Stimulated activated CD8-positive, alpha-beta memory T cell treated with anti-CD3 and anti-CD28 coated beads, Interleukin-12 subunit alpha, Interleukin-12 subunit beta, amount 100 ng/mL, for 1 hour (primary cell): Measurements from ENCODE around the gene P2RY2.

Experiments
- DNase-seq: peaks from one replicate; pipeline ENCODE4 v3.0.0-alpha.2; 2020; ENCODE audit warnings: low read depth

P2RY2 gene

DNA sequence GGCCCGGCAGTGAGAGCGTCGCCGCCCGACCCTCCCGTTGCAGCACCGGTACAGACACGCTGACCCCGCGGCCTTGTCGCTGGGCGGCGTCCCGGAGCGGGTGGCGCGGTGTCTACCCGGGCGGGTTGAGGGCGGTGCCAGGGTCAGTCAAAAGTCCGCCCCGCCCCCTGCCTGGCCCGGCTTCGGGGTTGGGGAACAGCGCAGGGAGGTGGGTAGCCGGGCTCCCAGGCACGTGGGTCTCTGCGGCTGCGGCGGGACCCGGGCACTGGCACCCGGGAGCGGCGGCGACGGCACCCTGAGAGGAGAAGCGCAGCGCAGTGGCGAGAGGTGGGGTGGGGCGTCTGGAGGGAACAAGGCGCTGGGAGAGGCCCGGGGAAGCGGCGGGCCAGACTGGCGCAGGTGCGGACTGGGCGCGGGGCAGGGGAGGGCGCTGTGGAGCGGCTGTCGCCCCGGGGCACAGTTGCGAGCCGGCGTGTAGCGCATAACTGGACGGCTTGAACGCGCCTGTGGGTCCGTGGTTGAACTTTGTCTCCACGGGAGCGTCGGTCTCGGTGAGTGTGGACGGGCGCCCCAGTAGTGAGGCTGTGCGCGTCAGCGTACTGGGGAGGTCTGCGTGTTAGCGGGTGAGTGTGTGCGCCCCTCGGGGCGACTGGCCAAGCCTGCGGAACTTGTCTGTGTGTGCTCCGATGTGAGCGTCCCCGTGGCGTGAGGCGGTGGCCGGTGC is at the start of gene P2RY2:
Gene P2RY2 (plus strand): TSS at position 176 of the 724 bp plus-strand sequence. CDS start 15,879 bp downstream, outside the sequence.
- no peak for DNase-seq

DNA sequence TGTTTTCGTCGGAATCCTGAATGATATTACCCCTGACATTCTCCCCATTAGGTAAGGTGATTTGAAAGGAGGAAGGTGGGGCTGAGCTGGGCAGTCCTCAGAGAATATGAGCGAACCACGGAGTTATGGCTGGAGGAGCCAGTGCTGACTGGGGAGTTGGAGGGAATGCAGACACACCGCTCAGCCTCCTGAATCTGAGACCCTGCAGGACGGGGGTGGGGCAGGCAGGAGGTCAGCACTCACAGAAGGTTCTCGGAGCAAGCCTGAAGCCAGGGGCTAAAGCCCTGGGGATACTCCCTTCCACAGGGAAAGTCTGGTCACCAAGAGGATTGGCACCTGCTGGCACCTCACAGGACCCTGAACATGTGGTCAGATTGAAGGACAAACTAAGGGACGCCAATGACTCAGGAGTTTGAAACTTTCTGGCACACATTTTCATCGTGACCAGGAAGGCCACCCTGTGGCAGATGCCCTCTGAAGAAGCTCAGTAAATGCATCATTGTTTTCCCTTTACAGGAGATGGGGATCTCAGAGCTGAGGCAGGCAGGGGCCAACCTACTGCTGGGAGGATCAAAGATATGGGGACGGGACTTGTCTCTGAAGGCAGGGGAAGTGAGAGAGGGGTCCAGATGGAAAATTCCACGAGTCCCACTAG is 49.0 kb upstream of the P2RY2 start:
- DNase-seq: no peak

DNA sequence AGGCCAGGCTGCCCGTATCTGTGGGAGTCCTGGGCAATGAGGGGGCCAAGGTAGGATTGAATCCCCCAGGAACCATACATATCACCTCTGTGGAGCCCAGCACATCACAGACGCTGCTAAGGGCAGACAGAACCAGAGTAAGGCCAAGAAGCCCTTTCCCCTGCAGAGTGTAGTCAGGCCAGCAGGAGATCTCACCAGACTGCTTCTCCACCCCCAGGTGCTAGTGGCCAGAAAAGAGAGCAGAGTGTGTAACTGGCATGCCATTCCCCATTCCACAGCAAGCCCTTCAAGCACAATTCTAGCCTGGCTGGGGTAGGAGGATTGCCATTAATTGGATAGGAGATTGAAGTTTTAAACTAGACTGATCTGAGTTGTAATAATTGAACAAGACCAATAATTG is 47.9 kb upstream of the P2RY2 start:
- DNase-seq: no peak

DNA sequence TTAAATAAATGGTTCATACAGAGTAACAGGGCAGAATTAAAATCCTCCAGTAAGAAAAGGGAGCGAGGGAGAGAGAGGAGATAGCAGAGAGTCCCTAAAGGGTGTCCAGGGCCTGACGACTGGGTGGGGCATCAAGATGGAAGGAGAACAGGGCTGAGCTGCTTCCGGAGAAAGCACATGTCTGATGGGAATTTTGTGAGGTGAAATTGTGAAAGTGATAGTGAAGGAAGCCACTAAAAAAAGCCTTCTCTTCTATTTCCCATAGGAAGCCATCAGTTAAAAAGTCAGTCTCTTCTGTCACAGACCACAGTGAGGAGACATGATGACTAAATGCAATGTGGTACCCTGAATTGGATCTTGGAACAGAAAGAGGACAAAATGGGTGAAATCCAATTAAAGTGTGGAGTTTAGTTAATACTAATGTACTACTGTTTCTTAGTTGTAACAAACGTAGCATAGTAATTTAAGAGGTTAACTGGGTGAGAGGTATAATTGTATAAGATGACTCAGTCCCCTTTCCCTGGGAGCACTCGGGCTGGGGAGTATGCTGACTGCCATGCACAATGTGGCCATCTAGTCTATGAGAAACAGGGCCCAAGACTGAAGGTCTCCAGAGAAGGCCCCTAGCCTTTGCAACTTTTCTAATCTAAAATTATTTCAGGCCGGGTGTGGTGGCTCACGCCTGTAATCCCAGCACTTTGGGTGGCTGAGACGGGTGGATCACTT is 46.5 kb upstream of the P2RY2 start:
- DNase-seq: no peak

DNA sequence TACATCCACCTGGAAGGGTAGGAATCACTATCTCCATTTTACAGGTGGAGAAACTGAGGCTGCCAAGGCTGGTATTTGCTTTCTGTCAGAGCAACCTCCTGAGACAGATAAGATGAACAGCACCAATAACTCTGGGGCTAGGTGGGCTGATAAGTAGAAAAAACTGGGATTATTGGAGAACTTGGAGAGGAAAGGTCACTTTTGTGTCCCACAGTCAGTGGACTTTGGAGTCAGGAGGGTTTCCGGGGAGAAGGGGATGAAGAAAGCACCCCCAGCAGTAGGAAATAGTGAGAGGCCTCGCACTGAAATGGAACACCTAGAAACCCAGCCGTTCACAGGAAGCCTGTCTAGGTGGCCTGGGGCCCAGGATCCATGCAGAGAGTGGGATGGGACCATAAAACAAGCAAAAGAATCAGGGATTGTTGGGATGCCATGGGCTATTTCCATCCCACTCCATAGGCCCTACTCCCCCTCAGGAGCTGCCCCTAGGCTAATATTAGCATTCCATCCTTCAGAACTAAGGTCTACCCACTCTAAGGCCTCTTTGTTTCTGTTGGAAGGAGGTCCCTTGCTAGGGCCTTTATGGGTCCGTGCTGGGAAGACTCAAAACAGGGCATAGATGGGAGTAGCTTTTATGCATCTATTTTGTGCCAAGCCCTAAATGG is 45.0 kb upstream of the P2RY2 start:
- DNase-seq: no peak

DNA sequence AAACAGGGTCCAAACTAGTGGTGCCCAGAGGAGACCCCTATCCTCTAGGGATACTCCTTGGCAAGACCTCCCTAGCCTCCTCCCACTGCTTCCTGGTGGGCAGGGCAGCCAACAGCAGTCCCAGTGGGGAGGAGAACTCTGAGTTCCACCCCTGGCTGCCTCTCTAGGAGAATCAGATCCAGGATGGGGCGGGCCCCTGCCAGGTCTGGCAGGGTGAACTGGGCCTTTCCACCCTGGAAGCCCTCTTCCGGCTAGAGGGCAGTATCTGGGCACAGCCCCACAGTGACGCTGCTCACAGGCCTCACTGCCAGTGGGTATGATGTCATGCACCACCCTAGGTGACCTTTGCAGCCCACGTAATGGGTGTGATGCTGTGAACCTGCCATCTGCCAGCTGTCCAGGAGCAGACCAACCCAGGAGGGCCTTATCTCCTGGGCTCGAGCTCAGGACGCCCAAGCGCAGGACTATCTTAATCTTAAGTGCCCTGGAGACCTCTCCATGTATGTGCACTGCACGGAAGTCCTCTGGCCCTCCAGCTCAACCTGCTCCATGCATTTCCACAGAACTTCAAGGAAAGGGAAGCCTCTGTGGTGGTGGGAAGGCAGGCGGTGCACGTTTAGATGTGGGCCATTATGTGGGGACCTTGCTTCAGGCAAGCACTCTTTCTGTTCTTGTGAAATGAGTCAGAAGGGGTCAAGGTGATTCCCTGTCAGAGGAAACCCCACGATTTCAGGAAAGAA is 44.2 kb upstream of the P2RY2 start:
- no peak for DNase-seq

DNA sequence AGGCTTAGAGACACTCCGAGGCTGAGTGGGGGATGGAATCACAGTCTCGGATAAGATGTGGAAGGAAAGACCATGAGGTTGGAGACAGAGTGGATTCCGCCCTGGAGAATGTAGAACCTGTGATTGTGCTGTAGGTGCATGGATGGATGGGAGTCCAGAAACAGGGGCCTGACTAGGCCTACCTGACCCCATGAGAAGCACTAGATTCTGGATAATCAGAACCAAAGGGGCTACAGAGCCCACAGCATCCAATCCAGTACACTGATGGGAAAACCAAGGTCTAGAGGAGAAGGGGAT is 43.6 kb upstream of the P2RY2 start:
- no peak for DNase-seq

DNA sequence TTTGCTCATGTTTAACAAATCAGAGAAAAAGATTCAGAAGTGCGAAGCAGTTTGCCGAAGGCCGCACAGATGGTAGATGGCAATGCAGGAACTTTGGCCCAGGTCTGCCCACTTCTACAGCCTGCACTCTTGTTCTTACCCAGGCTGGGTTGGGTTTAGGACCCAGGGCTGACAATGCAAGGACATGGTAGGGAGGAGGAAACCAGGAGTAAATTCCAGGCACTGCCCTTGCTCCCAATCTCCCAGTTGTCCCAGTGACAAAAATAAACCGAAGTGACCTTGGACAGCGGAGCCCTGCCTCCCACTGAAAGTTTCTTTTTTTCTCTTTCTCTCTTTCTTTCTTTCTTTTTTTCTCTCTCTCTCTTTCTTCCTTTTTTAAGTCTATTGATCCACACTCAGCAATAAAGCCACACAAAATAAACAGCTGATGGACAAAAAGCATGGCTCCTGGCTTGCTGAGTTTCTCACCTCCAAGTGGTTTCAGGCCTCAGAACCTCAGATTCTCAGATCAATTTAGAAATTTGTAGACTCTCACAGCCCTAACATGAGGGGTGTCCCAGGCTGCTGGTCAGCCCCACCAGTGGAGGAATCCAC is 42.4 kb upstream of the P2RY2 start:
- no peak for DNase-seq

DNA sequence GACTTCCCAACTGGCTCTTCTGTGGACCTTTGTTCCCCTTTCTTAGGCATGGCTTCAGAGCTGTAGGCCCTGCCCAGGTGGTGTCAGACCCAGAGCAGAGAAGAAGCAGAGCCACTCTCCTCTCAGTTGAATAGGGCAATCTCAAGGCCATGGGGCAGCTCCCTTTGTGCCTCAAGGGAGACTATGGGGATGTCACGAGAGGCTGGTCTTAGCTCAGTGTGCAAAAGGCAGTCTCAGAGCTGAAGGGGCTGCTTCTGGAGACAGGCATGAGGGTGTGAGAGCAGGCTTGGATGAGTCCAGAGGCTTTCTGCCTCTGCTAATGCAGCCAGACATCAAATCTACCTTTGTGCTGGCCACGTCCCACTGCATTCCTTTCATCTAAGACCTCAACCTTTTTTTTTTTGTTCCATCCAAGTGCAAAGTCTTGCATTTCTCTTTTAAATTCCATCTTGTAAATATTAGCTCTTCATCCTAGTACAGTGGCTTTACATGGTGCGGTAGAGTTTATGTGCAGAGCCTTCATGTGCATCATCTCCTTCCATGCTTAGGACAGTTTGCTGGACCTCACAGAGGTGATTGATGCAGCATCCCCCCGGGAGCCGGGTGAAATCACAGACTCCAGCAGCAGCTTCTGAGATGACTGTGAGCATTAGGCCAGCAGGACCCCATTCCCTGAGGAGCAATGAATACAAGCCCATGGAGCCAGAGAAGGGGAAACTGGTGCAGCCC is 41.8 kb upstream of the P2RY2 start:
- no peak for DNase-seq

DNA sequence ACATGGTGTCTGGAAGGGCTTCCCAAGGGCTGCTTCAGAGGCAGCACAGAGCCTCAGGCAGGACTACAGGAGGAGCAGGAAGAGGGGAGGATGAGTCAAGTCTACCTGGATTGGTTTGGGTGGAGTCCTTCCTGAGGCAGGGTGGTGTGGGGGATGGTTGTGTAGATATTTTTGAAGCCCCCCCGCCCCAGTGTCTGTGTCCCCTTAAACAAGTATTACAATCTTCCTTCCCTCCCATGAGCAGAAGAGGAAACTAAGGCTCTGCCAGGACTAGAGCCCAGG is 41.3 kb upstream of the P2RY2 start:
- no peak for DNase-seq

DNA sequence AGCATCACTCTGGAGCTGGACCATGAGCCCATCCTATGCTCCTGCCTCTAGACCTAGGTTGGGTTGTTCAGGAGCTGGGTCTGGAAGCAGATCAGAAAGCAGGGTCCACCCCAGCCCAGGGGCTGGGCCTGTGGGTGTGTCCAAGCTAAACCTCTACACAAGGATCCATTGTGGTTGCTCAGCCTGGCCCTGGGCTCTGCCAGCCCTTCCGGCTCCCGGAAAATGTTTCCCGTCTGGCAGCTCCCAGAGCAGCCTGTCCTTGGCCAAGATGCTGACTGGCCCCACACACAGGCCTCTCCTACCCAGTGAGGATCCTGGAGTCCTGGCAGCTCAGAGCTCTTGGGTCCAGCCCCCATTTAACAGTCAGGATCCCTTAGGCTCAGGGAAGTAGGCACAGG is 40.7 kb upstream of the P2RY2 start:
- DNase-seq: no peak

DNA sequence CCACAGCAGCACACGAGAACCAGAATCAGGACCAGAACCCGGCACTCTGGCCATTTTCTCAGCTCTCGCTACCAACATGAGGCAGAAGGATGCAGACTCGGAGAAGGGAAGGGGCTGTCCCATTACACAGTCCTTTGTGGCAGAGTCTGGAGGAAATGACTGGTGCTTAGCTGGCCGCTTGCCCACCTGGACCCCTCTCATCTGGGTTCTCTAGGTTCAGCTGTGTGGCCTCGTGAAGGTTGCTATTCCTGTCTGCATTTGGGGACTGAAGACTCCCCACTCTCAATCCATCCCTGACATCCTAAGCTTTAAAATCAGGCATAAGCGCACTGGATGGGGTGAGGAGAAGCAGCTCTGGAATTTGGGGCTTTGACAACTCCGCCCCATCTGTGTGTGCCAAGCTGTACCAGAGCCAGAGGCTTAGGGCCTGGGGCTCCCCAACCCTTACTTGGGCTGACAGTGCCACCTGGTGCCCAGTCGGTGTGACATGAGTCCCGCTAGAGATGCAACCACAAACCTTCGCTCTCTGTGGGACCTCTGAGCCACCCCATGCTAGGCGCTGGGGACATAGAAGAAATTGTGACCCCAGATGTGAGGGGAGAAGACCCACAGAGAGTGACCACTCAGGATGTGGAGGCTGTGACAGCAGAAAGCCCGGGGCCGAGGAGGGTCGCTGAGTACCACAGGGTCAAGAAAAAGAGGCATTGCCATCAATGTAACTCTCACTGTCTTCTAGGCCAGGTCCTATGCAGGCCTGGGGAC is 40.1 kb upstream of the P2RY2 start:
- DNase-seq: peak; percentile 69

DNA sequence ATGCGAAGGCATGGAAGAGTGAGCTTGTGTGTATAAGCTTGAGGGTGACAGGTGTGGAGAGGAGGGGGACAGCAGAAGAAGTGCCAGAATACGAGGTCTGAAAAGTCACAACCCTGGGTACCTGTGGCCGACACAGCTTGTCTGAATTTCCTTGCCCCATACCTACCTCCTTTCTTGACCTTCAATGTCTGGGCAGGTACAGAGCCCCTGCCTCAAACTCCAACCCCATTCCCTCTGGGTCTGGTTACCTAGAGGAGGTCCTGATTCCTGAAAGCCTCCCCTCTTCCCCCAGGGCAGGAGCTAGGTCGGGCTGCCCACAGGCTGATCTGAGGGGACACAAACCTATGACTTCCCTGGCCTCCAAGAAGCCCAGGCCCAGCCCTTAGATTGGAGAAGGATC is 39.4 kb upstream of the P2RY2 start:
- DNase-seq: no peak

DNA sequence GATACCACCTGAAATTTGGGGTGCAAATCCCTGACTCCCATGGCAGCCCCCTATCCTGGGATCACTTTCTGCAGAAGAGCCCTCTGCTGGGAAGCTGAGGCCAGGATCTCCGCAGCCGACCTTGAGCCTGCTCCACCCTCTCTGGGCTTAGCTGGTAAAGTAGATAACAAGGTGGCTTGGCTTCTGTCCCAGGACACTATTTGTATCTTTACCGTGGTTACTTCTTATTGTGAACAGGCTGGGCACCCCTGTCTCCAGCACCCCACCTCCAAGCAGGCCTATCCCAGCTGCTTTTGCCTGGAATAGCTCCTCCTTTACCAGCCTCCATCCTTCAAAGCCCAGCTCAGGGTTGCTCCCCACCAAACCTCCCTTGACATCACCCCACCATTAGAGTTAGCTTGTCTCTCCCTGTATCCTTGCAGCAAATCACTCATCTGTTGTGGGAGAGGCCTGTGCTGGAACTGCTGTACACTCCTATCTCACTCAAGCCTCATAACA is 35.2 kb upstream of the P2RY2 start:
- DNase-seq: no peak

DNA sequence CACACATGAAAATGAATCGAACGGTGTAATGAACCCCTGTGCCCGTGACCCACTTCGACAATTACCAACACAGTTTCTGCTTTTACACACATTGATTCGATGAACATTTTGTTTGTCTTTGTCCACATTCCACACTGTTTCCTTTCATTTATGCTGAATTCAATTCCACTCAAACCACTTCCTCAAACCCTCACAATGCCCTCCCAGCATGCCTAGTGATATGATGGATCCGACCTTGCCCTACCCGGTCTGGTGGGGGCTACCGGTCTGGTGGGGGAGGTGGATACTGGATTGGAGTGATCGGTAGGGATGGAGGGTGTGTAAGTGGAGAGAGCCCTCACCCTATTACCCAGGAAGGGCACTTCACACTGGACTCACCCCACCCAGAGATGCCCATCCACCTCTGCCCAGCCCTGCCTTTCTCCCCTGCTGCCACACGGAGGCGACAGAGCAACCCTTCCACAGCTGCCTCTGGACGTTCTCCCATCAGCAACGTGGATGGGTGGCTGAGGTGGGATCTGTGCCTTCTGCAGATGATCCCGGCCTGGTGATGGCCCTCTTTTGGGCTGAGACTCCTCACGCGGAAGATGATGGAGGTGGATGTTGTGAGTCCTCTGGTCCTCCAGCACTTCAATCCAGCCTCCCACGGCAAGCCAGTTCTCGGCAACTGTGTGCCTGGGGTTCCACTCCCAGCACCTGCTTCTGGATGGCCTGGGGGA is 33.0 kb upstream of the P2RY2 start:
- DNase-seq: peak; percentile 15

DNA sequence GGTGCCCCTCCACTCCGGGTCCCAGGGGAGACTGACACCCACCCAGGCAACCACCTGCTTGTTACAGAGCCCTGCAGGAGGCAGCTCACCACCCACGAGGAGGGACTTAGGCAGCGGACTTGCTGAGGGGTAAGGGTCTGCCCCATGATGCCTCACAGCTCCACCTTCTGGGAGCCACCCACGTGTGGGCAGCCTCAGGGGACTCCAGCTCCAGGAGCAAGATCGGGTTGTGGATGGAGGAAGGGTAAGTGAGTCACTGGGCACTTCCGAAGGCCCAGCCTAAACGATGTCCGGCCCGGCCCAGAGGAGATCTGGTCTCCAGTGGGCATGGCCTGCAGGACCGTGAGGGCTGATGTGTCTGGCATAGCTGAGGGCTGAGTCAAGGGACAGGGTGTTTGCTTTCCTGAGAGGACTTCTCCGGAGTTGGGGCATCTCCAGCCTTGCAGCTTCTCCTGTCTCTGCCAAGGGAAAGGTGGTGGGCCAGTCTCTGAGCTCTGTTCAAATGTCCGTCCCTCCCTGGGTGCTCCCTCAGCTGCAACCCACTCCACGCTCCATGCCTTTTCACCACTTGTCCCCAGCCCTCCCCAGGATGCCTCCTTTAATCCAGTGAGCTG is 32.3 kb upstream of the P2RY2 start:
- DNase-seq: no peak

DNA sequence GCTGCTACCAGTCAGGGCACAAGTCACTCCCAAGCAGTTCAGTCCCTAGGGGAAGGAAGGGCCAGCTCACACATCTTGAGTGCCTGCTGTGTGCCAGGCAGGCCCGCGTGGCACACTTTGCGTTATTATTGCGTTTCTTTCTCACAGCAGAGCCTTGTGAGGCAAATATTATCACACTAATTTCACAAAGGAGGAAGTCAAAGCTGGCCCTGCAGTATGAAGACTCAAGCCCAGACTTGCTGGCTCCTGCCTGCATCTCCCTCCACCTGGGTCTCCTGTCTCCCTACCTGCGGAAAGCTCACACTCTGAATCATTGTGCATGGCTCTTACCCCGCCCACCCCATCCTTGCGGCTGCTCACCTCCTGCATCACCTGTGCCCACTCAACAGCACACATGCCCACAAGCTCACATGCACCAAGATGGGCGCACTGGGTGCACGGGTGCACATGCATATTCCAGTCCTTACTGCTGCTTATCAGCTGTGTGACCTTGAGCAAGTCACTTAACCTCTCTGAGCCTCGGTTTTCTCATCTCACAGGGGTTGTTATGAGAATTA is 31.7 kb upstream of the P2RY2 start:
- DNase-seq: no peak

DNA sequence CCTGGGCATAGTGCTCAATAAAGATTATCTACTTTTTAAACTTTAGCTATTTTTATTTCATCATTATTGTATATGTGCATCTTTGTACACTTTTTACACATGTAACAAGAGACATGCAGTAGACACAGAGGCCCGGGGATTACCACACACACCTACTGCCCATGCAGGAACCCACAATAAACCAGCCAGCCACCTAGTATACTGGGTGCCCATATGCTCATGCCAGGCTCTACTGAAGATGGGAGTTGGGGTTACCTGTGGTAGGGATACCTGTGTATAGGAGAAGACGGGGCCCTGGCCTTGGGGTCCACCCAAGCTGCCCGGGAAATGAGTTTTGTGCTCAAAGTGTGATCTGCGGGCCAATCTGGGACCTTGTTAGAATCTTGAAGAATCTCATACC is 31.2 kb upstream of the P2RY2 start:
- no peak for DNase-seq

DNA sequence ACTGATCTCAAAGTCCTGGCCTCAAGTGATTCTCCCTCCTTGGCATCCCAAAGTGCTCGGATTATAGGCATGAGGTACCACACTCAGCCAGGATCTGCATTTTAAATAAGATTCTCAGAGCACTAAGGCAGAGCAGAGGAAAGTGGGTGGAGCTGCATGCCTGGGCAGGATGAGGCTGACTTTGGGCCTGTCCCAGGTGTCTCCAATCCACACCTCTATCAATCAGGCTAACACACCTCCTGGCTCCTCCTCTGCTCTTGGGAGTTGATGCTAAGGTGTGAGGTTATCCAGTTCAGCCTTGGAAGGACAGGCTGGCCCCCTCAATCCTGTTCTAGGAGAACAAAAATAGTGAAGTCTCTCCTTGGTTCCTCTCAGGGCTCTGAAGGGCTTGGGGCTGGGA is 30.2 kb upstream of the P2RY2 start:
- no peak for DNase-seq
